ENCODE data around the gene FAAP20.

Gene FAAP20

GRCh38 chr1:2146836-2147517, 47.6 kb downstream of the FAAP20 start:
- H3K4me3 ChIP-seq (ENCODE audit: insufficient read depth in 1 of 2, low read depth in 1 of 2, low read length in 2 of 2) = no peak overlapping the region
- peaks cover 0 to 69% of the 10 kb centered on the region in 2 experiments for H3K36me3 ChIP-seq (ENCODE audit: control insufficient read depth in 1 of 2, insufficient read depth in 2 of 2, low read depth in 1 of 2, low read length in 2 of 2)
- no peak overlapping the region for H2AK5ac ChIP-seq (ENCODE audit: low read length, severe bottlenecking)
- 87% methylated on average over 11 of the region's 11 CpGs for WGBS
- no peak overlapping the region for H2BK15ac ChIP-seq (ENCODE audit: low read depth, poor library complexity, severe bottlenecking)
- no peak overlapping the region for H3K4ac ChIP-seq (ENCODE audit: low read depth in 1 of 2, low read length in 2 of 2)
- H3K18ac ChIP-seq (ENCODE audit: low read depth in 1 of 2, low read length in 2 of 2) = no peak overlapping the region
- peaks cover 0 to 39% of the 10 kb centered on the region in 2 experiments for H3K27me3 ChIP-seq (ENCODE audit: control insufficient read depth in 1 of 2, insufficient read depth in 1 of 2, low read length in 2 of 2)
- H3K79me1 ChIP-seq (replicated peaks; ENCODE audit: low read length, poor library complexity, severe bottlenecking) = no peaks in the 10 kb centered on the region
- H3K4me2 ChIP-seq (ENCODE audit: low read length, poor library complexity, severe bottlenecking) = no peak overlapping the region
- H3K4me1 ChIP-seq (ENCODE audit: control insufficient read depth, insufficient read depth, low read depth, low read length) = no peaks in the 10 kb centered on the region
- no peak overlapping the region for H3K27ac ChIP-seq (ENCODE audit: low read length, poor library complexity, severe bottlenecking)
- no peaks in the 10 kb centered on the region for H3K9me3 ChIP-seq (ENCODE audit: control insufficient read depth, low read length)
- no peak overlapping the region for H2AFZ ChIP-seq (ENCODE audit: low read depth, low read length)
- H4K8ac ChIP-seq (ENCODE audit: low read length) = no peak overlapping the region
- H3K9ac ChIP-seq (ENCODE audit: low read length) = no peak overlapping the region
- no peak overlapping the region for H2BK12ac ChIP-seq (ENCODE audit: low read length in 2 of 2)
- DNase-seq = no peak
- H3K23ac ChIP-seq (ENCODE audit: low read length in 2 of 2) = no peak overlapping the region
- H2BK120ac ChIP-seq (ENCODE audit: low read depth, low read length) = no peak overlapping the region
- H4K91ac ChIP-seq (ENCODE audit: low read length) = no peak overlapping the region
- H3K14ac ChIP-seq (ENCODE audit: low read length in 2 of 2) = no peak overlapping the region
- H2BK5ac ChIP-seq (ENCODE audit: low read depth, low read length, poor library complexity, severe bottlenecking) = no peak overlapping the region

- no peak for DNase-seq
- Histone ChIP-seq H3K18ac (ENCODE audit: low read depth in 1 of 2, low read length in 2 of 2) (no peak overlapping the region), H3K14ac (ENCODE audit: low read length in 2 of 2) (no peak overlapping the region), H3K4me3 (ENCODE audit: insufficient read depth in 1 of 2, low read depth in 1 of 2, low read length in 2 of 2) (no peak overlapping the region), H2AK5ac (ENCODE audit: low read length, severe bottlenecking) (no peak overlapping the region), H3K79me1 (replicated peaks; ENCODE audit: low read length, poor library complexity, severe bottlenecking) (no peaks in the 10 kb centered on the region), H3K36me3 (ENCODE audit: control insufficient read depth in 1 of 2, insufficient read depth in 2 of 2, low read depth in 1 of 2, low read length in 2 of 2) (peaks cover 0 to 66% of the 10 kb centered on the region in 2 experiments), H2BK15ac (ENCODE audit: low read depth, poor library complexity, severe bottlenecking) (no peak overlapping the region), H4K91ac (ENCODE audit: low read length) (no peak overlapping the region), H3K4me1 (ENCODE audit: control insufficient read depth, insufficient read depth, low read depth, low read length) (no peaks in the 10 kb centered on the region), H3K4me2 (ENCODE audit: low read length, poor library complexity, severe bottlenecking) (no peak overlapping the region), H2BK120ac (ENCODE audit: low read depth, low read length) (no peak overlapping the region), H3K4ac (ENCODE audit: low read depth in 1 of 2, low read length in 2 of 2) (no peak overlapping the region), H4K8ac (ENCODE audit: low read length) (no peak overlapping the region), H3K9ac (ENCODE audit: low read length) (no peak overlapping the region), H3K27ac (ENCODE audit: low read length, poor library complexity, severe bottlenecking) (no peak overlapping the region), H2BK5ac (ENCODE audit: low read depth, low read length, poor library complexity, severe bottlenecking) (no peak overlapping the region), H2BK12ac (ENCODE audit: low read length in 2 of 2) (no peak overlapping the region), H3K27me3 (ENCODE audit: control insufficient read depth in 1 of 2, insufficient read depth in 1 of 2, low read length in 2 of 2) (peaks cover 0 to 31% of the 10 kb centered on the region in 2 experiments), H2AFZ (ENCODE audit: low read depth, low read length) (no peak overlapping the region), H3K23ac (ENCODE audit: low read length in 2 of 2) (no peak overlapping the region), H3K9me3 (ENCODE audit: control insufficient read depth, low read length) (no peaks in the 10 kb centered on the region)
- 91% methylated on average over 19 of the region's 19 CpGs for WGBS
Measured at GRCh38 chr1:2145946-2146835, 48.4 kb downstream of the FAAP20 start.

GRCh38 chr1:2144501-2145090, 50.0 kb downstream of the FAAP20 start:
- Histone ChIP-seq H3K27me3 (ENCODE audit: control insufficient read depth in 1 of 2, insufficient read depth in 1 of 2, low read length in 2 of 2) (peaks cover 0 to 25% of the 10 kb centered on the region in 2 experiments), H3K9me3 (ENCODE audit: control insufficient read depth, low read length) (no peaks in the 10 kb centered on the region), H3K79me1 (replicated peaks; ENCODE audit: low read length, poor library complexity, severe bottlenecking) (no peaks in the 10 kb centered on the region), H2BK120ac (ENCODE audit: low read depth, low read length) (no peak overlapping the region), H3K18ac (ENCODE audit: low read depth in 1 of 2, low read length in 2 of 2) (no peak overlapping the region), H2AFZ (ENCODE audit: low read depth, low read length) (no peak overlapping the region), H3K36me3 (ENCODE audit: control insufficient read depth in 1 of 2, insufficient read depth in 2 of 2, low read depth in 1 of 2, low read length in 2 of 2) (peaks cover 0 to 54% of the 10 kb centered on the region in 2 experiments), H2BK15ac (ENCODE audit: low read depth, poor library complexity, severe bottlenecking) (no peak overlapping the region), H3K23ac (ENCODE audit: low read length in 2 of 2) (no peak overlapping the region), H3K14ac (ENCODE audit: low read length in 2 of 2) (no peak overlapping the region), H4K91ac (ENCODE audit: low read length) (no peak overlapping the region), H3K4me3 (ENCODE audit: insufficient read depth in 1 of 2, low read depth in 1 of 2, low read length in 2 of 2) (peak overlapping the region in 1 of 2 experiments; percentile 16), H3K9ac (ENCODE audit: low read length) (no peak overlapping the region), H3K4ac (ENCODE audit: low read depth in 1 of 2, low read length in 2 of 2) (no peak overlapping the region), H2BK12ac (ENCODE audit: low read length in 2 of 2) (no peak overlapping the region), H3K4me2 (ENCODE audit: low read length, poor library complexity, severe bottlenecking) (no peak overlapping the region), H3K4me1 (ENCODE audit: control insufficient read depth, insufficient read depth, low read depth, low read length) (peaks cover 5% of the 10 kb centered on the region), H2AK5ac (ENCODE audit: low read length, severe bottlenecking) (no peak overlapping the region), H3K27ac (ENCODE audit: low read length, poor library complexity, severe bottlenecking) (no peak overlapping the region), H4K8ac (ENCODE audit: low read length) (no peak overlapping the region), H2BK5ac (ENCODE audit: low read depth, low read length, poor library complexity, severe bottlenecking) (no peak overlapping the region)
- WGBS = 85% methylated on average over 15 of the region's 15 CpGs
- no peak for DNase-seq

Data from mesenchymal stem cell (in vitro differentiated cells and primary cell).